Activated T-cell treated with anti-CD3 and anti-CD28 coated beads, Interleukin-2, amount 50 U/mL, for 24 hours (primary cell): ENCODE data around the gene GMPPB.
"Not testable (repeated sequence)": the region's sequence is repeated elsewhere in the genome, so short reads cannot be mapped to it uniquely, and the experiment has no call there.

ENCODE experiments used
- DNase-seq: peaks from one replicate; pipeline ENCODE4 v3.0.0-alpha.2; 2020
- H3K27ac Mint-ChIP-seq: 2 replicates; pipeline ENCODE4 v1.8.0; 2020; ENCODE audit warnings: mild to moderate bottlenecking, mixed read lengths
- H3K27me3 Mint-ChIP-seq: 2 replicates; pipeline ENCODE4 v1.8.0; 2020; ENCODE audit warnings: mixed read lengths
- H3K36me3 Mint-ChIP-seq: 2 replicates; pipeline ENCODE4 v1.8.0; 2020; ENCODE audit warnings: low read depth, mixed read lengths
- H3K4me1 Mint-ChIP-seq: 2 replicates; pipeline ENCODE4 v1.8.0; 2020; ENCODE audit warnings: low read depth, mixed read lengths
- H3K4me3 Mint-ChIP-seq: 2 replicates; pipeline ENCODE4 v1.8.0; 2020; ENCODE audit warnings: mild to moderate bottlenecking, moderate library complexity, mixed read lengths
- H3K9me3 Mint-ChIP-seq: 2 replicates; pipeline ENCODE4 v1.8.0; 2020; ENCODE audit warnings: mixed read lengths

GMPPB gene

DNA sequence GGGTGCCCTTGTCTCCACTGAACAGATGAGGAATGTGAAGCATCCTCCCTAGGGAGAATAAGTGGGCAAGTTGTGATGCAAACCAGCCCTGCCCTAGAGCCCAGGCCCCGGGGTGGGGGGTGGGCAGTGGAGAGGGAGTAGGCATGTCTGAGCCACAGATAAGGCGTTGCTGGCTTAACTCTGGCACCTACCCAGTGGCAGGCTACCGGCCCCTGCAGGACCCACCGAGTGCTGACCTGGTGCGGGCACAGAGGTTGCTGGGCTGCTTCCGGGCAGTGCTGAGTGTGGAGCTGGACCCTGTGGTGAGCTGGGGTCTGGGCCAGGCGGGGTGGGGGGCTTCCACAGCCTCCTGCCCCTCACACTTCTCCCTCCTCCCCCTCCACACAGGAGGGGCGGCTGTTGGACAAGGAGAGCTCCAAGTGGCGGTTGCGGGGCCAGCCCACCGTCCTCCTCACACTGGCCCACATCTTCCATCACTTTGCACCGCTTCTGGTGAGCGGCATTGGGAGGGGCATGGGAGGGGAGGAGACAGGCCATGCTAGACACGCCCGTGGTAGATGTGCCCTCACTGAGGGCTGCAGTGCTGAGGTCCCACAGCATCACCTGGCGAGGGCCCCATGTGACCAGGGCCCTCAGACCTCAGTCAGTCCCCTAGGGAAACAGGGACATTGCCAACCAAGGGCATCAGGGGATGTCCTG lies 24.3 kb downstream of the GMPPB start:
- Mint-ChIP-seq H3K4me3 (no peak overlapping the region), H3K27ac (no peak overlapping the region), H3K27me3 (no peaks in the 10 kb centered on the region), H3K36me3 (peaks cover 74% of the 10 kb centered on the region), H3K4me1 (peaks cover 3% of the 10 kb centered on the region), H3K9me3 (no peaks in the 10 kb centered on the region)
- no peak for DNase-seq

DNA sequence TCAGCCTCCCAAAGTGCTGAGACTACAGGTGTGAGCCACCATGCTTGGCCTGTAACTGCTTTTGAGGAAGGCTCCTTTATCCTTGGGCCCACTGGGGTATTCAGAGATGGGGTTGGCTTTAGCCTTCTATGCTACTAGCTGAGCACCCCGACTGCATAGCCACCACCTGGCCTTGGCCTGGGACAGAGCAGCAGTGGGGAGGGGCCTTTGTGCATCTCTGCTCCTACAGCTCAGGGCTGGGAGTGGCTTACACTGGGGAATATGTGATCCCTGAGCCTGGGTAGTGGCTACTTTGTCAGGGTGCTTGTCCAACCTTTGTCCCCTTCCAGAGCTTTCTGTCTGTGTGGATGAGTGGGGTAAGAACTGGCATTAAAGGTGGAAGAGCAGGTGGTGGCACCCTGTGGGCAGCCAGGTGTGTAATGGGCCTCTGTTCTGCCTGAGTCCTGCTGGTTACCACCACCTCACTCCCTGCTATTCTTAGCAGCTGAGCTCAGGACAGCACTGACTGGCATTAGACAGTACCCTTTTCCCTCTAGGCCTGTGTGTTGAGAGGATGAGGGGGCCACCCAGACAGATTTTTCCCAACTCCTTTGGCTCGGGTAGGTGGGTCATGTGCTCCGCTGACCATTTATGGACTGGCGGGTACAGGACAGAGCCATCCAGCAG lies 28.3 kb downstream of the GMPPB start:
- peaks cover 24% of the 10 kb centered on the region for H3K4me1 Mint-ChIP-seq
- not testable (repeated sequence) for H3K4me3 Mint-ChIP-seq, H3K27ac Mint-ChIP-seq, H3K9me3 Mint-ChIP-seq, H3K27me3 Mint-ChIP-seq, DNase-seq
- H3K36me3 Mint-ChIP-seq: peaks cover 41% of the 10 kb centered on the region

DNA sequence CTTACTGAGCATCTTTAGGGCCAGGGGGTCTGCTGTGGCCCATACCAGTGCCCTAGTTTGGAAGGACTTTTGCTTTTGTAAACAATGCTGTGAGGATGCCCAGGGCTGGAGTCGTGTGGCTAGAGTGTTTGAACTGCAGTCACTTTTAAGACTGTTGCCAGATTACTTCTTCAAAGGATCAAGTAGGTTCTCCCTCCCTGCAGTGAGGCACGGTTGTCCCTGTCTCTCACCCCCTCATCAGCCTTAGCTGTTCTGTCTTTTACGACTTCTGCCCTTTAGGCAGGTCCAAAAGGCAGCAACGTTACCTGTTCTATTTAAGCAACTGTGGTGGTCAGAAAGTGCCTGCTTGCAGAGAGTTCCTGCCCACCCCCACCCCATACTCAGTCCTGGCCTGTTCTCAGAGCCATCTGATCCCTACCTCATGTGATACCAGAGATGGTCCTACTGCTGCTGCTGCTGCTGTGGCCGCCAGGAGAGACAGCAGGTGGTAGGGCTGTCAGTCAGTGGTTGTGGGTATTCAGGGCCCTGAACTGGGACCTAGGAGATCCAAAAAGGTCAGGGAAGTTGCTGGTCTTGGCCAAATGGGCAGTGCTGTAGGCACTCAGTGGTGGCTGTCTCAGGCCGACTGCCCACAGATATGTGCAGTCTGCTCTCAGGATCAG lies 29.2 kb downstream of the GMPPB start:
- not testable (repeated sequence) for H3K27me3 Mint-ChIP-seq, H3K4me3 Mint-ChIP-seq, DNase-seq, H3K9me3 Mint-ChIP-seq, H3K27ac Mint-ChIP-seq
- H3K4me1 Mint-ChIP-seq: peaks cover 31% of the 10 kb centered on the region
- peaks cover 41% of the 10 kb centered on the region for H3K36me3 Mint-ChIP-seq

DNA sequence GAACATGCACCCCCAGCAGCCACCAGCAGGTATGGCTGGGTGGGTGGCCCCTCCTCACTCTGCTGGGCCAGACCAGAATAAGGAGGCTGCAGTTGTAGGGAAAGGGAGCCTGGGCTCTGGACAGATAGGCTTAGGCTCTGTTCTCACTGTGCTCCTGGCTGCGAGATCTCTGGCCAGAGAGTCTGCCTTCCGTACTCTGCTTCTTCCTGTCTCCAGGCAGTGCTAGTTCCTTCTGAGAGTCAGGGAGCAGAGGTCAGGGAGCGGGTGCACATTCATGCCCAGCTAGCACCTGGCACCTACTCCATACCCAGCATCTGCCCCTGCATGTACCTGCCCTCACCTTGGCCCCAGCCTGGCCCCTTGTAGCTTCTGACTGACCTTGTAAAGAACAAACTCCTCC lies 32.3 kb downstream of the GMPPB start:
- H3K9me3 Mint-ChIP-seq, DNase-seq, H3K27ac Mint-ChIP-seq, H3K27me3 Mint-ChIP-seq: not testable (repeated sequence)
- Mint-ChIP-seq H3K36me3 (peaks cover 22% of the 10 kb centered on the region), H3K4me3 (peak overlapping the region; percentile 97), H3K4me1 (peaks cover 47% of the 10 kb centered on the region)

DNA sequence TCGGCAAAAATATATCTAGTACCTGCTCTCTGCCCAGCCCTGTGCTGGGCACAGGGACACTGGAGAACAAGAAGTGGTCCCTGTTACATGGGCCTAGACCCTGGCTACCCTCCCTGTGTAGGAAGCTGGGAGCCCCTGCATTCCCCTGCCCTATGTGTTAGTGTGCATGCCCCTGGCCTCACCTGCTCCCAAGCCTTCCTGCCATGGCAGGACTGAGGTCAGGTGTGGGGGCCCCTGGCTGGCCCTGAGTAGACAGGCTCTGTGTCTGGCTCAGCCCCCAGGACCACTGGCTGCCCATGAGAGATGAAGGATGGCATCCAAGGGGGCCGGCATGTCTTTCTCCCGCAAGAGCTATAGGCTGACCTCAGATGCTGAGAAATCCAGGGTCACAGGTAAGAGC lies 32.9 kb downstream of the GMPPB start:
- Mint-ChIP-seq H3K27ac (peak overlapping the region; percentile 40), H3K36me3 (peaks cover 22% of the 10 kb centered on the region)

DNA sequence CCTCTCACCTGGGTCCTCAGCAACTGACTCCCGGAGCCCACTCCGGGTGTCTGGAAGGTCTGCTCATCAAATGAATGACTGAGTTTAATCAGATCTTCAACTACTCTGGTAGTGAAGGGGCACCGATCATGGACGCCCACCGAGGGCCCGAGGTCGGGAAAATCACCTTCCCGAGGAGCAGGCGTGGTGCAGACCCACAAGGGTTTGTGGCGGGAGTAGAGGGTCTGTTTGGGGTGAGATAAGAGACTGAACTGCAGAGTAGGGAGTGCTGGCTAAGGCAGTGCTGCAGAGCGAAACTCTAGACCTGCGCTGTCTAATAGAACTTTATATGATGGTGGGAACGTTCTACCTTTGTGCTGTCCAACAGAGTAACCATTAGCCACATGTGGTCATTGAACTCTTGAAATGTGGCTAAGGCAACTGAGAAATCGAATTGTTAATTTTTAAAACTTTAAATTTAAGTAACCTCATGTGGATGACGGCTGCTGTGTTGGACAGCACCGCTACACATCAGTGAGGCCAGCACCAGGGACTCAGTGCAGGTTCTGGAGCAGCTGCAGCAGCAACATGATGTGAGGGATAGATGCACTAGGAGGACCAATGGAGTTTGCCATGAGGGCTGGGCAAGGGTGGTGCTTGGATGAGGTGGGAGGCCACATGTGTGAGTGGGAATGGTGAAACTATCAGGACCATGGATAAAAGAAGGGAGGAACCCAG lies 33.7 kb downstream of the GMPPB start:
- Mint-ChIP-seq H3K36me3 (peaks cover 27% of the 10 kb centered on the region), H3K27ac (peak overlapping the region; percentile 97), H3K4me3 (peak overlapping the region; percentile 97), H3K4me1 (peaks cover 53% of the 10 kb centered on the region)
- not testable (repeated sequence) for H3K27me3 Mint-ChIP-seq, H3K9me3 Mint-ChIP-seq, DNase-seq

More for the DNA sequence above, 32.9 kb downstream of the GMPPB start:
- not testable (repeated sequence) for DNase-seq, H3K27me3 Mint-ChIP-seq, H3K9me3 Mint-ChIP-seq
- Mint-ChIP-seq H3K4me1 (peaks cover 49% of the 10 kb centered on the region), H3K4me3 (peak overlapping the region; percentile 97)

DNA sequence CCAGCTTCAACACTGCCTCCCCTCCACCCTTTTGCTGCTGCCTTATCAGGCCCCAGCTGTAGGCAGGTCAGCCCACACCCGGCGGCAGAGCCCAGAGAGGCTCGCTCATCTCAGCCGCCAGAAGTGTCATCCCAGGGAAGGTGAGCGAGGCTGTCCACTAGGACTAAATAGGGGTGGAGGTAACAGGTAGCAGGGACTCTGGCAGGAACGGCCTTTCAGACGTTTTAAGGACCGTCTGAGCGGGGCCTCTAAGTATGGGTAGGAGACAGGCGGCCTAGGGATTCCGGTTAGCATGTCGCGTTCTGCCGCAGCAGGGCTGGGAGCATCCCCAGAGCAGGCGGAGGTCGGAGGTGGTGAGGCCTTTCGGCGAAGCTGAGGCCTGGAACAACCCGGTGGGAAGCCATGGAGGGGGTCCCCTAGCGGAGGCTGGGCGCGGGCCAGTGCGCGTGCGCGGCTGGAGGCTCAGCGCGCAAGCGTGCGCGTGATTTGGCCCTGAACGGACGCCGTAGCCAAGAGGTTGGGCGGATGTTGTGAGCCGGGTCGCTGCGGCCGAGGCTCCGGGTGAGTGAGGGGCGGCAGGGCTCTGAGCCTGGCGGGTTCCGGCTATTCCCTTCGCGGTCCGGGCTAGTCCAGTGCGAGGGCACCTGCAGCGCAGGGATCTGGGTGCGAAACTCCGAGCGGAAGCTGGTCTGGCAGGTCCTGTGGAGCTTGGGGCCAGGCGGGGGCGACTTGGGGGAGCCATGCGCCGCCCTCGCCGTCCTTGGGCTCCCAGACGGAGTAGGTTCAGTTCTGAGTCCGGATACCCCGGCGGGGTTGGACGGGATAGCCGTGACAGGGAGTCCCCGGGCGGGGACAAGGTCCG lies 34.5 kb downstream of the GMPPB start, which contains the start of the genes MST1 and RNF123:
TSS of gene MST1 (minus strand) at position 429 of the 862 bp plus-strand sequence. CDS start 783 bp downstream, outside the sequence.
TSS of gene RNF123 (plus strand) at position 512 of the 862 bp plus-strand sequence. CDS start 1,609 bp downstream, outside the sequence.
- H3K4me1 Mint-ChIP-seq: peaks cover 50% of the 10 kb centered on the region
- H3K9me3 Mint-ChIP-seq: no peaks in the 10 kb centered on the region
- no peaks in the 10 kb centered on the region for H3K27me3 Mint-ChIP-seq

DNA sequence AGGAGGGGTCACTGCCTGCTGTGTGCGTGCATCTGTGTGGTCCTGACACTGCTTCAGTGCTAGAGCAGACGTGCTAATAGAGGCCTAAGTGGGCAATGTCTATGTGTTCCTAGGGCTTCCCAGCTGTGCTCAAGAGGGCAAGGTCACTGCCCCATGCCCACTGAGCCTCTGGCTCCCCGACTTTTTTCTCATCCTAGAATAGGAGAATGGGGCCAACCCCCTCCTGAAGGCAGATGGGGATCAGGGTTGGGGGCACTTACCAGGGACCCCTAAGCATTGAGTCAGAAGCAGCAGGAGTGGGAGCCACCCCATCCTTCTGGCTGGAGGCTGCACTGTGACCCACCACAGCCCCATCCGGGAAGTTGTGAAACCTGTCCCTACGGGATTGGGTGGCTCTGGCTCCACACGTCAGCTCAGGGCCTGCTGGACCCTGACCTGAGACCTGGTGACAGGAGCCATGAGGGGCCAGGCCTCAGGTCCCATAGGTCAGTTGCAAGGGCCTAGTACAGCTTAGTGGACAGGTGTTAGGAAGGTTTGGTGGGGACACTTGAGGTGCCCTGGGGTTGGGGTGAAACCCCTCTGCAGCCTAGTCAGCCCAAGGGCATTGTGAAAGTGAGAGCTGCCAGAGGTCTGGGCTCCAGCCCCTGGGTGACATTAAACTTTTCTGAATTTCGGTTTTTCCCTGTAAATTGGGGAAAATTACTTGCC lies 35.3 kb downstream of the GMPPB start:
- not testable (repeated sequence) for H3K27me3 Mint-ChIP-seq, H3K9me3 Mint-ChIP-seq, DNase-seq
- Mint-ChIP-seq H3K36me3 (peaks cover 33% of the 10 kb centered on the region), H3K4me3 (peak overlapping the region; percentile 97), H3K27ac (peak overlapping the region; percentile 97), H3K4me1 (peaks cover 45% of the 10 kb centered on the region)

More for the DNA sequence above, 34.5 kb downstream of the GMPPB start, which contains the start of the genes MST1 and RNF123:
- Mint-ChIP-seq H3K27ac (peak within 1 kb of the TSS; percentile 97), H3K4me3 (peak within 1 kb of the TSS; percentile 97), H3K36me3 (peaks cover 29% of the 10 kb centered on the region)
- DNase-seq: peak; percentile 97

- not testable (repeated sequence) for DNase-seq, H3K27me3 Mint-ChIP-seq, H3K9me3 Mint-ChIP-seq, H3K4me3 Mint-ChIP-seq, H3K27ac Mint-ChIP-seq
- Mint-ChIP-seq H3K36me3 (peaks cover 44% of the 10 kb centered on the region), H3K4me1 (peaks cover 41% of the 10 kb centered on the region)
These were observed 36.3 kb downstream of the GMPPB start for GRCh38 chr3:49687424-49687795.

DNA sequence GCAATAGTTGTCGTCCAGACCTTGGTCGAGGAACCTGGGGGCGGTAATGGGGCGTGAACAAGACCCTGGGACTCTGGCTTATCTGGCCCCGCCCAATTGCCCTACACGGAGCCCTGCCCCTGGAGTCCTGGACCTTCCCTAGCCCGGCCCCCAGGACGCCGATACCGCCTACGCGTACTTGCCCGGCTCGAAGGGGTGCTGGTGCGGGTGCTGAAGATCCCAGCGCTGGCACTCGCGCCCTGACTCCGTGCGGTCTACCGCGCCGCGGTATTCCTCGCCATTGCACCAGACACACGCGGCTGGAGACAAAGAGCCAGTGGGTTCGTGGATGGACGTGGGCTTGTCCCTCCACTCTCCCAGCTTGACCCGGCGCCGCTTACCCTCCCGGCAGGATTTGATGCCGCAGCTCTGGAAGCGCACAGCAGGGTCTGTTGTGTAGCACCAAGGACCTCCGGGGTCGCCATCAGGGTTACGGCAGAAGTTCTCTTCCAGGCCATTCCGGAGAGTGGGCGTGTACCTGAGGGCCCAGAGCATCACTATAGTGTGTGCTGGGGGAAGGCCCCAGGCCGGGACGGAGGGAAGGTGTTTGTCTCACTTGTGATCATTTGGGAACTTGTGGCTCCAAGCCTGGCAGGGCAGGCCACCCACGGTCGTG lies 36.9 kb downstream of the GMPPB start:
- DNase-seq: peak; percentile 71
- H3K27me3 Mint-ChIP-seq, H3K9me3 Mint-ChIP-seq: not testable (repeated sequence)
- peaks cover 49% of the 10 kb centered on the region for H3K36me3 Mint-ChIP-seq
- peaks cover 41% of the 10 kb centered on the region for H3K4me1 Mint-ChIP-seq
- H3K4me3 Mint-ChIP-seq: peak overlapping the region; percentile 15
- peak overlapping the region; percentile 18 for H3K27ac Mint-ChIP-seq

DNA sequence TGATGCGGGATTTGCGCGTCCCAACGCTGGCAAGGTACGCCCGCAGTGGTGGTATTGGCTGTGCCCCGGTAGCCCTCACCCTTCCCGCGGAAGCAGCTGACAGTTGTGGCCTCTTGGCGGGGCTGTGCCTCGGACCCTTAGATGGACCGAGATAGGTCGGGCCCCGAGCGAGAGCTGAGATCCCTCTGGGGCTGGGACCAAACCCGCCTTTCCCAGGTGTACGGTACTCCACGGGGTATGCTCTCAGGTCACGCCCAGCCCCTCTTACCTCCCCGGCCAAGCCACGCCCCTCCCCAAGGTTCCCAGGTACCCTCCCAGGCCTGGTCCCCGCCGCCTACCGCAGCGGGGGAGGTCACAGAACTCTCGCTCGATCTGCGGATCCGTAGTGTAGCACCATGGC lies 37.4 kb downstream of the GMPPB start:
- Mint-ChIP-seq H3K36me3 (peaks cover 54% of the 10 kb centered on the region), H3K4me1 (peaks cover 37% of the 10 kb centered on the region), H3K4me3 (peak overlapping the region; percentile 55)
- not testable (repeated sequence) for H3K27me3 Mint-ChIP-seq, H3K27ac Mint-ChIP-seq, H3K9me3 Mint-ChIP-seq
- peak; percentile 66 for DNase-seq

GRCh38 chr3:49685846-49686245 lies 37.9 kb downstream of the GMPPB start:
- Mint-ChIP-seq H3K36me3 (peaks cover 58% of the 10 kb centered on the region), H3K4me1 (peaks cover 32% of the 10 kb centered on the region), H3K4me3 (peak overlapping the region; percentile 18)
- peak; percentile 46 for DNase-seq
- not testable (repeated sequence) for H3K27ac Mint-ChIP-seq, H3K27me3 Mint-ChIP-seq, H3K9me3 Mint-ChIP-seq

GRCh38 chr3:49685103-49685502 lies 38.6 kb downstream of the GMPPB start:
- not testable (repeated sequence) for DNase-seq, H3K4me3 Mint-ChIP-seq, H3K9me3 Mint-ChIP-seq, H3K27ac Mint-ChIP-seq, H3K27me3 Mint-ChIP-seq
- peaks cover 25% of the 10 kb centered on the region for H3K4me1 Mint-ChIP-seq
- peaks cover 65% of the 10 kb centered on the region for H3K36me3 Mint-ChIP-seq
